K562 (cell line): ENCODE results near the gene OR6K3. TPM values are rescaled to one million over a fixed set of nuclear protein-coding genes. Genes with fewer than 3 reads are reported as not detected.
A peak's percentile ranks its signal among the peaks of the same experiment; 100 is the strongest.

Experiments
- ATAC-seq: fragments of 200-7000 bp; cut with Tn5 transposase; 3 replicates; pipeline ENCODE4 v1.9.1; 2020; ENCODE audit warnings: moderate library complexity
- BruUV-seq: library from RNA; stranded (reverse); fragments of 400-500 nt; replicated peaks from 2 replicates; lab custom pipeline; 2021; lab: Mats Ljungman, UMichigan
- CTCF ChIA-PET: fragments of 300-600 bp; formaldehyde crosslinking; extraction: SDS; loops from one replicate; lab custom pipeline; 2021; ENCODE audit warnings: low intra/inter-chr PET ratio; lab: Yijun Ruan, JAX
- POLR2A ChIA-PET: fragments of 300-600, 350-650 bp; sonication (Branson Sonifier 250); formaldehyde crosslinking; extraction: SDS; loops from one replicate; lab custom pipeline; 2021; ENCODE audit warnings: antibody characterized with exemption, inconsistent platforms; lab: Yijun Ruan, JAX
- DNase-seq, 4 experiments: peaks; one replicate each; pipeline versions ENCODE4 v3.0.0 to v3.0.0-alpha.2; 2011 to 2018; ENCODE audit warnings: low spot score in 3 of 4, mixed read lengths in 3 of 4; ENCODE audit errors: extremely low read depth in 1 of 4
- FAIRE-seq: peaks from 2 replicates; lab custom pipeline; 2011; peaks lifted over from hg19 to GRCh38; lab: Jason Lieb, UNC
- H2AFZ ChIP-seq: 2 replicates; pipeline ENCODE4 v1.6.0; 2011; ENCODE audit warnings: low read depth, low read length, control low read depth, inconsistent platforms
- H3K27ac ChIP-seq: fragments of 200-600 bp; 3 replicates; pipeline ENCODE4 v1.8.0; 2011; ENCODE audit warnings: low read depth, mild to moderate bottlenecking, control low read depth, inconsistent platforms, low read length, moderate library complexity, mixed read lengths; ENCODE audit errors: extremely low read depth
- H3K27me3 ChIP-seq, 2 experiments: fragments of 300-600 bp in 1 of 2; 2 replicates in 1 of 2; 3 replicates in 1 of 2; pipeline versions ENCODE4 v1.6.0 to v1.8.0; 2011; ENCODE audit warnings: inconsistent platforms in 2 of 2, low read length in 2 of 2, mild to moderate bottlenecking in 1 of 2, mixed read lengths in 1 of 2, moderate library complexity in 1 of 2; ENCODE audit not compliant: control insufficient read depth in 2 of 2, insufficient read depth in 2 of 2
- H3K36me3 ChIP-seq: fragments of 300-600 bp; 3 replicates; pipeline ENCODE4 v1.8.0; 2011; ENCODE audit warnings: mild to moderate bottlenecking, low read length, inconsistent platforms; ENCODE audit not compliant: control insufficient read depth, insufficient read depth
- H3K4me1 ChIP-seq, 2 experiments: fragments of 200-600 bp in 1 of 2; replicated peaks in 1 of 2; 2 replicates in 1 of 2; 3 replicates in 1 of 2; pipeline versions ENCODE4 v1.5.1 to v1.8.0; 2011; ENCODE audit warnings: inconsistent platforms in 2 of 2, low read length in 2 of 2, mild to moderate bottlenecking in 1 of 2, mixed read lengths in 1 of 2, moderate library complexity in 1 of 2; ENCODE audit not compliant: control insufficient read depth in 2 of 2, insufficient read depth in 2 of 2
- H3K4me2 ChIP-seq: 2 replicates; pipeline ENCODE4 v1.6.1; 2011; ENCODE audit warnings: low read length, control low read depth, inconsistent platforms, mixed read lengths; ENCODE audit not compliant: insufficient read depth
- H3K4me3 ChIP-seq: fragments of 200-600 bp; sonication (generic), shearing (Covaris generic); 2 replicates; pipeline ENCODE4 v1.5.1; 2016; ENCODE audit warnings: control low read depth, inconsistent platforms
- H3K79me2 ChIP-seq: fragments of 200-600 bp; 3 replicates; pipeline ENCODE4 v1.8.0; 2011; ENCODE audit warnings: low read length, inconsistent platforms; ENCODE audit not compliant: control insufficient read depth, insufficient read depth
- H3K9ac ChIP-seq, 2 experiments: 2 replicates each; pipeline versions ENCODE4 v1.6.0 to v1.6.1; 2011; ENCODE audit warnings: low read depth in 2 of 2, low read length in 2 of 2, control low read depth in 1 of 2, inconsistent platforms in 1 of 2, mild to moderate bottlenecking in 1 of 2, mixed read lengths in 1 of 2; ENCODE audit not compliant: insufficient read depth in 1 of 2
- H3K9me1 ChIP-seq: one replicate; pipeline ENCODE4 v1.6.0; 2011; ENCODE audit warnings: inconsistent platforms, mild to moderate bottlenecking, low read length, moderate library complexity; ENCODE audit not compliant: control insufficient read depth, insufficient read depth
- H3K9me3 ChIP-seq: replicated peaks from 2 replicates; pipeline ENCODE4 v1.5.1; 2011; ENCODE audit warnings: low read depth, low read length, inconsistent platforms; ENCODE audit not compliant: control insufficient read depth, insufficient read depth
- H4K20me1 ChIP-seq: replicated peaks from 2 replicates; pipeline ENCODE4 v1.6.1; 2011; ENCODE audit warnings: low read length, inconsistent platforms, mixed read lengths; ENCODE audit not compliant: control insufficient read depth, insufficient read depth
- ARID2 ChIP-seq: fragments of 450-650 bp; IDR thresholded peaks from 2 replicates; pipeline ENCODE4 v1.6.1; 2017; ENCODE audit warnings: antibody characterized with exemption, mild to moderate bottlenecking
- ATF1 ChIP-seq, 2 experiments: fragments of 450-650 bp in 1 of 2; IDR thresholded peaks; 2 replicates each; pipeline ENCODE4 v1.6.1; 2016; ENCODE audit warnings: missing compliant biosample characterization in 1 of 2, missing genetic modification characterization in 1 of 2
- CBFB ChIP-seq: sonication (generic); formaldehyde crosslinking; IDR thresholded peaks from 2 replicates; pipeline ENCODE4 v1.4.0; 2020; ENCODE audit warnings: mild to moderate bottlenecking, missing genetic modification reagents
- COPS2 ChIP-seq: fragments of 450-650 bp; conservative IDR thresholded peaks from 2 replicates; pipeline ENCODE4 v1.6.1; 2016; ENCODE audit warnings: mild to moderate bottlenecking, moderate library complexity
- ELF1 ChIP-seq: fragments of 200-800 bp; sonication (Bioruptor generic); IDR thresholded peaks from 2 replicates; pipeline ENCODE4 v1.6.1; 2016; ENCODE audit warnings: missing genetic modification characterization, missing compliant biosample characterization
- RBM39 ChIP-seq: fragments of 200-400 bp; formaldehyde crosslinking; optimal IDR thresholded peaks from 2 replicates; pipeline ENCODE3; 2018; ENCODE audit warnings: low read depth, low read length
- ZBTB1 ChIP-seq: sonication (generic); formaldehyde crosslinking; IDR thresholded peaks from 2 replicates; pipeline ENCODE4 v1.8.1; 2023; ENCODE audit warnings: missing genetic modification reagents, low read depth, mild to moderate bottlenecking, borderline replicate concordance
- ZNF217 ChIP-seq: sonication (generic); formaldehyde crosslinking; IDR thresholded peaks from 2 replicates; pipeline ENCODE4 v1.8.0; 2022; ENCODE audit warnings: mild to moderate bottlenecking, missing genetic modification reagents
- WGBS: fragments of 100-300 bp; shearing (Covaris generic); methylation state at CpG from one replicate; pipeline ENCODE4 v1.1.6; 2016; ENCODE audit warnings: low coverage, mixed read lengths; ENCODE audit not compliant: insufficient coverage; ENCODE audit errors: missing lambda C conversion rate; 5-methylcytosine and 5-hydroxymethylcytosine counted together
- in situ Hi-C: fragments of 300-500 bp; cut with MboI; formaldehyde crosslinking; loops from 4 replicates; pipeline ENCODE4 v1.15.0; 2018; ENCODE audit warnings: inconsistent platforms, mixed read lengths
- intact Hi-C: fragments of 100-400 bp; cut with micrococcal nuclease; formaldehyde crosslinking; loops from 2 replicates; pipeline ENCODE4 v1.14.2; 2022
- polyA plus RNA-seq, 8 experiments: library from polyadenylated mRNA; depleted of rRNA in 4 of 8; stranded (reverse) in 5 of 8; unstranded in 3 of 8; fragments of >200 nt; fragmentation: Nextera tagmentation in 2 of 8; fragmentation: Illumina TruSeq in 1 of 8; extraction: Ambion mirVana in 2 of 8; extraction: Trizol in 1 of 8; gene quantifications; 2 replicates each; pipeline versions ENCODE4 v1.2.1 to v1.2.3, GENCODE V29; 2011 to 2014; ENCODE audit warnings: inconsistent platforms in 1 of 8, missing spikeins in 1 of 8
- total RNA-seq, 7 experiments: library from RNA; depleted of rRNA in 6 of 7; stranded (reverse); fragments of >200 nt in 6 of 7; fragmentation: Illumina TruSeq in 2 of 7; extraction: Trizol in 2 of 7; gene quantifications; 2 replicates each; pipeline versions ENCODE4 v1.2.1 to v1.2.3, GENCODE V29; 2011 to 2021; ENCODE audit warnings: low replicate concordance in 1 of 7
- TF ChIP-seq, protein P1 (sequence below): sonication (generic); formaldehyde crosslinking; IDR thresholded peaks from 2 replicates; pipeline ENCODE4 v1.8.1; 2022; ENCODE audit warnings: missing genetic modification reagents
- TF ChIP-seq, protein P2 (sequence below): sonication (generic); formaldehyde crosslinking; IDR thresholded peaks from 2 replicates; pipeline ENCODE4 v1.8.0; 2022; ENCODE audit warnings: missing genetic modification reagents, mild to moderate bottlenecking, borderline replicate concordance
- TF ChIP-seq, protein P3 (sequence below), 2 experiments: fragments of 450-650 bp; IDR thresholded peaks; 2 replicates each; pipeline ENCODE4 v1.6.1; 2016
- TF ChIP-seq, protein P4 (sequence below): fragments of 200-800 bp; sonication (Bioruptor generic); IDR thresholded peaks from 2 replicates; pipeline ENCODE4 v1.6.1; 2017; ENCODE audit warnings: missing genetic modification characterization, missing compliant biosample characterization
- TF ChIP-seq, protein P5 (sequence below): fragments of 450-650 bp; IDR thresholded peaks from 2 replicates; pipeline ENCODE4 v1.6.1; 2017; ENCODE audit warnings: antibody characterized with exemption, mild to moderate bottlenecking

Gene OR6K3
- total and polyA plus RNA-seq, 9 of the 15 experiments (the other 6 are each of a cell fraction or from before 2014, with no cell fraction given), result not detected

DNA sequence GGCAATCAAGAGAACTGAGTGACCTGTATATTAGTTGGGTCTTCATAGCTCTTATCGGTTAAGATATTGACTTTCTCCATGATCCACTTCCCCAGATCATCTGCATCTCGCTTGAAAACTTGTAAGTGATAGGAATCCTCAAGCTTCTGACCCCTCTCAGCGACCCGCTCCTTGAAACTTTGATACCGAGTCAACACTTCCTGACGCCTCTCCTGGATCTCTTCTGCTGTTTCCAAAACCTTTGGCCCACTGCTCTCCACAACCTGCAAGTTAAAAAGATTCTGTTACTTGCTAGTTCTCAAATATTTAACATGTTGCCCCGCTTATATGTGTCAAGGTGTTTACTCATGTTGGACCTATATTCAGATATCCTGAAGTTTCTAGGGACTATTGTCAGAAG lies 35.4 kb downstream of the OR6K3 start:
- Histone ChIP-seq H2AFZ (peak overlapping the region; percentile 54), H3K27me3 (no peaks in the 10 kb centered on the region), H3K36me3 (peaks cover 48% of the 10 kb centered on the region), H3K9me3 (no peaks in the 10 kb centered on the region), H3K79me2 (peaks cover 43% of the 10 kb centered on the region), H3K27ac (peak overlapping the region; percentile 82), H3K9me1 (no peaks in the 10 kb centered on the region), H3K4me2 (peak overlapping the region; percentile 83), H3K9ac (peak overlapping the region; percentile 87 to 92), H4K20me1 (no peaks in the 10 kb centered on the region), H3K4me3 (peak overlapping the region; percentile 47), H3K4me1 (peaks cover 0 to 17% of the 10 kb centered on the region in 2 experiments; a peak in 2 of 5 replicates)
- BruUV-seq, result no TSS peak
- in situ Hi-C loops (no loop called here), intact Hi-C loops (loop anchor here (5.0 to 10.0 kb wide), 3 partner anchors 117 to 310 kb away; no protein-coding TSS in a partner anchor)
- POLR2A ChIA-PET, result interaction anchor here (2.4 kb wide), 1 partner anchor 9 kb away, joined by 9 read pairs; no protein-coding TSS in a partner anchor
- WGBS, result 0% methylated on average over 7 of the region's 7 CpGs
- CTCF ChIA-PET, result no interaction called here
- ATAC-seq (peak; percentile 74), FAIRE-seq (peak; percentile 57), DNase-seq (peak in 2 of 4 experiments; percentile 30 to 69)
- TF ChIP-seq, protein P1, sequence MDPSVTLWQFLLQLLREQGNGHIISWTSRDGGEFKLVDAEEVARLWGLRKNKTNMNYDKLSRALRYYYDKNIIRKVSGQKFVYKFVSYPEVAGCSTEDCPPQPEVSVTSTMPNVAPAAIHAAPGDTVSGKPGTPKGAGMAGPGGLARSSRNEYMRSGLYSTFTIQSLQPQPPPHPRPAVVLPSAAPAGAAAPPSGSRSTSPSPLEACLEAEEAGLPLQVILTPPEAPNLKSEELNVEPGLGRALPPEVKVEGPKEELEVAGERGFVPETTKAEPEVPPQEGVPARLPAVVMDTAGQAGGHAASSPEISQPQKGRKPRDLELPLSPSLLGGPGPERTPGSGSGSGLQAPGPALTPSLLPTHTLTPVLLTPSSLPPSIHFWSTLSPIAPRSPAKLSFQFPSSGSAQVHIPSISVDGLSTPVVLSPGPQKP (CRISPR knock-in tag), result no peak
- TF ChIP-seq, protein P2, sequence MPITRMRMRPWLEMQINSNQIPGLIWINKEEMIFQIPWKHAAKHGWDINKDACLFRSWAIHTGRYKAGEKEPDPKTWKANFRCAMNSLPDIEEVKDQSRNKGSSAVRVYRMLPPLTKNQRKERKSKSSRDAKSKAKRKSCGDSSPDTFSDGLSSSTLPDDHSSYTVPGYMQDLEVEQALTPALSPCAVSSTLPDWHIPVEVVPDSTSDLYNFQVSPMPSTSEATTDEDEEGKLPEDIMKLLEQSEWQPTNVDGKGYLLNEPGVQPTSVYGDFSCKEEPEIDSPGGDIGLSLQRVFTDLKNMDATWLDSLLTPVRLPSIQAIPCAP (CRISPR knock-in tag), result no peak
- TF ChIP-seq, protein P3, sequence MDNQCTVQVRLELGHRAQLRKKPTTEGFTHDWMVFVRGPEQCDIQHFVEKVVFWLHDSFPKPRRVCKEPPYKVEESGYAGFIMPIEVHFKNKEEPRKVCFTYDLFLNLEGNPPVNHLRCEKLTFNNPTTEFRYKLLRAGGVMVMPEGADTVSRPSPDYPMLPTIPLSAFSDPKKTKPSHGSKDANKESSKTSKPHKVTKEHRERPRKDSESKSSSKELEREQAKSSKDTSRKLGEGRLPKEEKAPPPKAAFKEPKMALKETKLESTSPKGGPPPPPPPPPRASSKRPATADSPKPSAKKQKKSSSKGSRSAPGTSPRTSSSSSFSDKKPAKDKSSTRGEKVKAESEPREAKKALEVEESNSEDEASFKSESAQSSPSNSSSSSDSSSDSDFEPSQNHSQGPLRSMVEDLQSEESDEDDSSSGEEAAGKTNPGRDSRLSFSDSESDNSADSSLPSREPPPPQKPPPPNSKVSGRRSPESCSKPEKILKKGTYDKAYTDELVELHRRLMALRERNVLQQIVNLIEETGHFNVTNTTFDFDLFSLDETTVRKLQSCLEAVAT (IDR thresholded peaks at IDR 0.05), result peak; percentile 72 to 73; a peak in 2 of 4 replicates
- TF ChIP-seq ELF1 (tag) (0 out of 2 replicates have a peak, but pooled peaks have one; percentile 26), COPS2 (no peak), ZNF217 (CRISPR knock-in tag) (no peak), ATF1 (CRISPR knock-in tag; IDR thresholded peaks at IDR 0.05) (no peak), ATF1 (tag; IDR thresholded peaks at IDR 0.05) (no peak), ARID2 (no peak), ZBTB1 (CRISPR knock-in tag) (no peak), CBFB (CRISPR knock-in tag) (no peak), RBM39 (no peak)
- TF ChIP-seq, protein P4, sequence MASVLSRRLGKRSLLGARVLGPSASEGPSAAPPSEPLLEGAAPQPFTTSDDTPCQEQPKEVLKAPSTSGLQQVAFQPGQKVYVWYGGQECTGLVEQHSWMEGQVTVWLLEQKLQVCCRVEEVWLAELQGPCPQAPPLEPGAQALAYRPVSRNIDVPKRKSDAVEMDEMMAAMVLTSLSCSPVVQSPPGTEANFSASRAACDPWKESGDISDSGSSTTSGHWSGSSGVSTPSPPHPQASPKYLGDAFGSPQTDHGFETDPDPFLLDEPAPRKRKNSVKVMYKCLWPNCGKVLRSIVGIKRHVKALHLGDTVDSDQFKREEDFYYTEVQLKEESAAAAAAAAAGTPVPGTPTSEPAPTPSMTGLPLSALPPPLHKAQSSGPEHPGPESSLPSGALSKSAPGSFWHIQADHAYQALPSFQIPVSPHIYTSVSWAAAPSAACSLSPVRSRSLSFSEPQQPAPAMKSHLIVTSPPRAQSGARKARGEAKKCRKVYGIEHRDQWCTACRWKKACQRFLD (CRISPR knock-in tag), result 0 out of 2 replicates have a peak, but pooled peaks have one; percentile 26
- TF ChIP-seq, protein P5, sequence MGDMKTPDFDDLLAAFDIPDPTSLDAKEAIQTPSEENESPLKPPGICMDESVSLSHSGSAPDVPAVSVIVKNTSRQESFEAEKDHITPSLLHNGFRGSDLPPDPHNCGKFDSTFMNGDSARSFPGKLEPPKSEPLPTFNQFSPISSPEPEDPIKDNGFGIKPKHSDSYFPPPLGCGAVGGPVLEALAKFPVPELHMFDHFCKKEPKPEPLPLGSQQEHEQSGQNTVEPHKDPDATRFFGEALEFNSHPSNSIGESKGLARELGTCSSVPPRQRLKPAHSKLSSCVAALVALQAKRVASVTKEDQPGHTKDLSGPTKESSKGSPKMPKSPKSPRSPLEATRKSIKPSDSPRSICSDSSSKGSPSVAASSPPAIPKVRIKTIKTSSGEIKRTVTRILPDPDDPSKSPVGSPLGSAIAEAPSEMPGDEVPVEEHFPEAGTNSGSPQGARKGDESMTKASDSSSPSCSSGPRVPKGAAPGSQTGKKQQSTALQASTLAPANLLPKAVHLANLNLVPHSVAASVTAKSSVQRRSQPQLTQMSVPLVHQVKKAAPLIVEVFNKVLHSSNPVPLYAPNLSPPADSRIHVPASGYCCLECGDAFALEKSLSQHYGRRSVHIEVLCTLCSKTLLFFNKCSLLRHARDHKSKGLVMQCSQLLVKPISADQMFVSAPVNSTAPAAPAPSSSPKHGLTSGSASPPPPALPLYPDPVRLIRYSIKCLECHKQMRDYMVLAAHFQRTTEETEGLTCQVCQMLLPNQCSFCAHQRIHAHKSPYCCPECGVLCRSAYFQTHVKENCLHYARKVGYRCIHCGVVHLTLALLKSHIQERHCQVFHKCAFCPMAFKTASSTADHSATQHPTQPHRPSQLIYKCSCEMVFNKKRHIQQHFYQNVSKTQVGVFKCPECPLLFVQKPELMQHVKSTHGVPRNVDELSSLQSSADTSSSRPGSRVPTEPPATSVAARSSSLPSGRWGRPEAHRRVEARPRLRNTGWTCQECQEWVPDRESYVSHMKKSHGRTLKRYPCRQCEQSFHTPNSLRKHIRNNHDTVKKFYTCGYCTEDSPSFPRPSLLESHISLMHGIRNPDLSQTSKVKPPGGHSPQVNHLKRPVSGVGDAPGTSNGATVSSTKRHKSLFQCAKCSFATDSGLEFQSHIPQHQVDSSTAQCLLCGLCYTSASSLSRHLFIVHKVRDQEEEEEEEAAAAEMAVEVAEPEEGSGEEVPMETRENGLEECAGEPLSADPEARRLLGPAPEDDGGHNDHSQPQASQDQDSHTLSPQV, result peak; percentile 9; the same call in 1 of the 2 replicates
